GM18507 (cell line): ENCODE measurements around the gene TPPP.

Experiments used
- DNase-seq: peaks from one replicate; pipeline ENCODE4 v3.0.0; 2011; ENCODE audit warnings: low read depth; ENCODE audit not compliant: insufficient read length; ENCODE audit errors: extremely low spot score
- FAIRE-seq: peaks from 2 replicates; lab custom pipeline; 2011; peaks lifted over from hg19 to GRCh38; lab: Jason Lieb, UNC

TPPP gene

DNA sequence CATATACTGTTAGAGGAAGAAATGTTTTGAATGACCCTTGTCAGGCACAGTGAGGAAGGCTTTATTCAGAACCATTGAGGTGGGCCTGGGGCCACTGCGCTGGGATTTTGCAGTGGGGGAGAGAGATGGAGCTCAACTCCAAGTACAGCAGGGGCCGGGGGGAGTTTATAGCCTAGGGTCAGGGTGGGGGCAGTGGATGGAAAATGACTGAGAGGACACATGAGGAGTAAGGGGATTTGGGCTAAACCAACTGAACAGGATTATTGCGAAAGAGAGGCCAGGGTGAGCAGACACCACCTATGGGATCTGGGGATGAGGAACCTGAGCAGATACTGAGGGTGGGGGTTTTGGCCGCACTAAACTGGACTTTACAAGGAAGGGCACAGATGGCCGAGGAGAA, 74.7 kb downstream of the TPPP start:
- no peak for FAIRE-seq
- DNase-seq: no peak

- DNase-seq (no peak), FAIRE-seq (no peak)
Measured at GRCh38 chr5:617896-618295, 75.3 kb downstream of the TPPP start.

- FAIRE-seq (no peak), DNase-seq (no peak)
Measured at GRCh38 chr5:616484-617039, 76.6 kb downstream of the TPPP start.

- DNase-seq (no peak), FAIRE-seq (no peak)
Measured at GRCh38 chr5:612498-613424, 80.4 kb downstream of the TPPP start.

DNA sequence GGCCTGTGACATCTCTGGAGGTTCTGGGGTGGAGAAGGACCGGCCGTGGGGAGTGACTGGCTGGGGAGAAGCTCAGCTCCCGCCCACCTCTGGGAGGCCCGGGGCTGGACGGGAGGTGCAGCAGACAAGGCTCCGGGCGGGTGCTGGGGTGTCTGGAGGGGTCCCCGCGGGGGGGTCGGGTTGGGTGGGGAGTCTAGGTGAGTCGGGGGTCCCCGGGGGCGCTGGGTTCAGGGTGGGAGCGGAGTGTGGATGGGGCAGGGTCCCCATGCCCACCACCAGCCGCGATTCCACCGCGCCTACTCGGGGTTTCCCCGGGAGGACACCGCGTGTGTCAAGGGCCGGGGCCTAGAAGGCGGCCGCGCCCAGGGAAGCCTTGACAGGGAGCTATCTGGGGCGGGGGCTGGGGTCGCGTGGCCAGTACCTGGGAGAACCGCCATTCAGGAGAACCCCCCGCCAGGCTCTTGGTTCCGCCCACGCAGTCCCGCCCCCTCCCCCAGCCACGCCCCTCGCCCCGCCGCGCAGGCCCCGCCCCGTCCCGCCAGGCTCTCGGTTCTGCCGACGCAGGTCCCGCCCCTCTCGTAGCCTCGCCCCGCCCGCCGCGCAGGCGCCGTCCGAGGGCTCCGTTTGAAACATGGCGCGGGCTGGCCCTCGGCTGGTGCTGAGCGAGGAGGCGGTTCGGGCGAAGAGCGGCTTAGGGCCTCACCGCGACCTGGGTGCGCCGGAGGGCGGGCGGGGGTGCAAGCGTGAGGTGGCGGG, 81.2 kb downstream of the TPPP start, which contains the start of gene CEP72:
Gene CEP72, plus strand, starts transcription at position 610 of the 756 bp plus-strand sequence. Its CDS starts 22 bp downstream, at position 632.
- FAIRE-seq: peak; percentile 53
- peak; percentile 90 for DNase-seq

DNA sequence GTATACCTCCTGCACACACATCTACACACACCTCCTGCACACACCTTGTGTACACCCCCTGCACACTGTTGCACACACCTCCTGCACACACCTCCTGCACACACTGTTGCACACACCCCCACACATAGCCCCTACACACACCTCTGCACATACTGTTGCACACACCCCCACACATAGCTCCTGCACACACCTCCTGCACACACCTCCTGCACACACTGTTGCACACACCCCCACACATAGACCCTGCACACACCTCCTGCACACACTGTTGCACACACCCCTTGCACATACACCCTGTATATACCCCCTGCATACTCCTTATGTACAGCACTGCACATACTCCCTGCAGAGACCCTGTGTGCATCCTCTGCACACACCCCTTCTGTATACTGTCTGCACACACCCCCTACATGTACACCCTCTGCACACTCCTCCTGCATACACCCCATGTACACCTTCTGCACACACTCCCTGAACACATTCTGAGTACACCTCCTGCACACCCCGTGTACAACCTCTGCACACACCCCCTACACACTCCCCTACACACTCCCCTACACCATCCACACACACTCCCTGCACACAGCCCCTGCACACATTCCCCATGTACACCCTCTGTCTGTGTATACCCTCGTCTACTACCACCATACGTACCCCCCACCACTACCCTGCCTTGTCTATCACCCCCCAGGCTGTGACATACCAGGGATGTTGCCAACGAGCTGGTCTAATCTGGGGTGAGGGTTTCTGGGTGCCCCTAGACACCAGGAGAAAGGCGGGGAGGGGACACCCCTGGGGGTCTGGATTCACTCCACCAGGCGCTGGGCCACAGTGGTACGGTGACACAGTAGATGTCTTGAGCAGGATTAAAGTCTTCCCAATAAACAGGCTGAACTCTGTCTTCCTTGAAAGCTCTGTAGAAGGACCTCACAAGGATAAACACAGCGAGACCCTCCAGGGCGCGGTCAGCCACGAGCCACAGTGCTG, 82.1 kb downstream of the TPPP start:
- DNase-seq: no peak
- no peak for FAIRE-seq

DNA sequence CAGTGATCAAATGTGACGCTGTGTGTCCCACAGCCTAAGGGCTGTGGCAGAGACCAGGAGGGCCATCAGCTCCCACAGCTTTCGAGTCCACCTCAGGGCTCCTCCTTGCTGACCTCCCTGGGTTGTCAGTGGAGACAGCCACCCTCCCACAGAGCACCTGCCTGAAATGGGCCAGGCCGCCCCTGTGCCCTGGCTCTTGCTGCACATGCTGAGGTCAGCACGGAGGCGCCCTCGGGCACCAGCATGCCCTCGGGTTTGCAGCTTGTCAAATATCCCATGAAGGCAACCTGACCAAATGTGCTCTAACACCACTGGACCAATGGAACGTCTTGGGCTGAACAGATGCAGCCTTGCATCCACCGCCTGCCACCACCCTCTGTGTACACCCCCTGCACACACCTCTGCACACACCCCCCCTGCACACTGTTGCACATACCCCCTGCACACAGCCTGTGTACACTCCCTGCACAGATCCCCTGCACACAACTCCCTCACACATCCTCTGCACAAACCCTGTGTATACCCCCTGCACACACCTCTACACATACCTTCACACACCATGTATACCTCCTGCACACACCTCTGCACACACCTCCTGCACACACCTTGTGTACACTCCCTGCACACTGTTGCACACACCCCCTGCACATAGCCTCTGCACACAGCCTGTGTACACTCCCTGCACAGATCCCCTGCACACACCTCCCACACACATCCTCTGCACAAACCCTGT, 83.0 kb downstream of the TPPP start:
- DNase-seq (no peak), FAIRE-seq (no peak)
